ENCODE measurements around the gene STON2.

The STON2 gene

GRCh38 chr14:81367563-81367962 is 32.6 kb downstream of the STON2 start:
- DNase-seq, result no peak

GRCh38 chr14:81366884-81367283 is 33.2 kb downstream of the STON2 start:
- no peak for DNase-seq

DNA sequence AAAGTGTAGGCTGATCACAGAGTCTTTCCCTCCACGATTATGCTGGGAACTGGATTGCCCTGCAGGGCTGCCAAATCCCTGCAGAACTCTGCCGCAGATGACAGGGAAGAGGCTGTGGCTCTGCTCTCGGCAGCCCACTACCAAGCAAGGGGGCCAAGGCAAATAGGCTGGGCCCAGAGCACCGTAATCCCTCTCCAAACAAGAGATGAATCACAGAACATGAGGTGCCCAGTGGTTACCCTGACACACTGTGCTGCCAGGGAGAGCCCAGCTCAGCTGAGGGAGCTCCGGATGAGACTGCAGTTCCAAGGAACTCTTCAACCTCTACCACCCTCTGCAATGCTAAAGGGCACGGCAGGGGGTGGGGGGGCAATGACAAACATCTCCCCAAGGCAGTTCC is 33.9 kb downstream of the STON2 start:
- DNase-seq, result no peak

GRCh38 chr14:81363746-81364378 is 36.3 kb downstream of the STON2 start:
- DNase-seq, result no peak

GRCh38 chr14:81353691-81354323 is 46.3 kb downstream of the STON2 start:
- DNase-seq, result no peak

- DNase-seq, result no peak
These were observed 47.7 kb downstream of the STON2 start for GRCh38 chr14:81352413-81352812.

GRCh38 chr14:81351205-81351604 is 48.9 kb downstream of the STON2 start:
- no peak for DNase-seq

- DNase-seq, result no peak
These were observed 49.6 kb downstream of the STON2 start for GRCh38 chr14:81350344-81351130.

DNA sequence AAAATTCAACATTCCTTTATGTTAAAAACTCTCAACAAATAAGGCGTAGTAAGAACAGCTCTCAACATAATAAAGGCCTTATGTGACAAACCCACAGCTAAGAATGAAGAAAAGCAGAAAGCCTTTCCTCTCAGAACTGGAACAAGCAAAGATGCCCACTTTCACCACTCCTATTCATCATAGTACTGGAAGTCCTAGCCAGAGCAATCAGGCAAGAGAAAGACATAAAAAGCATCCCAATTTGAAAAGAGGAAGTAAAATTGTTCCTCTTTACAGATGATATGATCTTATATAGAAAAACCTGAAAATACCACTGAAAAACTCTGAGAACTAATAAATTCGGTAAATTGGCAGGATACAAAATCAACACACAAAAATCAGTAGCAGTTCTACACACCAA is 52.1 kb downstream of the STON2 start:
- peak; percentile 72 for DNase-seq

DNA sequence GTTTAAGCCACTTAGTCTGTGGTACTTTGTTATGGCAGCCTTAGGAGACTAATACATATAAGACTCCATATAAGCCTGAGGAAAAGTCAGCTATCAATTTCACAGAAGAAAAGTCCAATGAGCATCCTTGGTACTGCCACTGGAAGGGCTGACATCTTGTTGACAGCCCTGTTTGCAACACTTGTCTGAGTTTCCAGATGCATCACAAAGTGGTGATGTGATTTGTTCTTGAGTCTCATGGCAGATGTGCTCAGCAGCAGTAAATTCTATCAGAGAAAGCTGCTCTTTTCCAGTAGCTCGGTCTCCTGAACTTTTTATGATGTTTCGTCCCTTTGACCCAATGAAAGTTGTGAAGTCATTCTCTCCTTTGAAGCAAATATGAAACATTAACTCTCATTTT is 54.3 kb downstream of the STON2 start:
- DNase-seq, result no peak

GRCh38 chr14:81344481-81345160 is 55.5 kb downstream of the STON2 start:
- DNase-seq, result no peak

DNA sequence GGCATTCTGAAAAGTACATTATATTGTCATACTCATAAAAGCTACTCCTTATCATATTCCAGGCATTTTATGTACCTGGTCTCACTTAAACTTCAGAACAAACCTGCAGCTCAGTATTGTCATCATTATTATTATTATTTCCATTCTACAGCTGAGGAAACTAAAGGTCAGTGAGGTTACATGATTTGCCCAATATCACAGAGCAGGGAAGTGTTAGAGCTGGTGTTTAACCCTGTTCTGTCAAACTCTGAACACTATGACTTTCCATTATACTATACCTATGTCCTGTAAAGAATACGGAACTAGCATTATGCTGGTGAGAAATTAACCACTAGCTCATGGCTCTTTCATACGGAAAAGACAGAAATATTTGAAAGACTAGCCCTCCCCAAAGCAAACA is 56.4 kb downstream of the STON2 start:
- no peak for DNase-seq

DNA sequence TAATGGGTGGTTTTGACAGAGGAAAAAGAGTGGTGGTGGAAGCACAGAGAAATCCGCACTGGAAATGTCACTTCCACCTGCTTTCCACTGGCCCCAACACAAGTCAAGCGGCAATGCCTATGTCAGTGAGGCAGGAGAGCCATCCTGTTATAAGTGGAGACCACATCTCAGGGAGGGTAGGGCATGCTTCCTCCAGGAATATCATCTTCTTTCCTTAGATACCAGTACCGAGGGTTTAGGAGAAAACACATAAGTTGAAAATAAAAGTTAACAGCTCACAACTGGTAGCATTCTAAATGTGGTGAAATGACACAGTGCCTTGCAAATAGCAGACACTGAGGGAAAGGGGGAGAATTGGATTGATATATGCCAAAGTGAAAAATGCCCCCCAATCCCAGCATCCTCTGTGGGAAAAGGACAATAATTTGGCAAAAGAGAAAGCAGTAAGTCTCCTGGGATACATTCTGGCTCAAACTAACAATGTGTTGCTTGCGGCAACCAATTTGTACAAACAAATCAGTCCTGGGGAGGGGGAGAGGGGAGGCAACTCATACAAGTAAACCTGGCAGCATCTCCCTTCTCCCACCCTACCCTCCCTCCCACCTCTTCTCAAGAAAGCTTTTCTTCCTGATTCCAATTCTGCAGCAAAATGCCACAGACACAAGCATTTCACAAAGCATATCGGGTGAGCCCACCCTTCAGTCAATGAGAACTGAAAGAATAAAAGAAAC is 57.1 kb downstream of the STON2 start:
- no peak for DNase-seq

- no peak for DNase-seq
These were observed 58.3 kb downstream of the STON2 start for GRCh38 chr14:81341781-81342180.

- no peak for DNase-seq
These were observed 58.8 kb downstream of the STON2 start for GRCh38 chr14:81341370-81341769.

- DNase-seq, result no peak
These were observed 59.9 kb downstream of the STON2 start for GRCh38 chr14:81340201-81340600.

DNA sequence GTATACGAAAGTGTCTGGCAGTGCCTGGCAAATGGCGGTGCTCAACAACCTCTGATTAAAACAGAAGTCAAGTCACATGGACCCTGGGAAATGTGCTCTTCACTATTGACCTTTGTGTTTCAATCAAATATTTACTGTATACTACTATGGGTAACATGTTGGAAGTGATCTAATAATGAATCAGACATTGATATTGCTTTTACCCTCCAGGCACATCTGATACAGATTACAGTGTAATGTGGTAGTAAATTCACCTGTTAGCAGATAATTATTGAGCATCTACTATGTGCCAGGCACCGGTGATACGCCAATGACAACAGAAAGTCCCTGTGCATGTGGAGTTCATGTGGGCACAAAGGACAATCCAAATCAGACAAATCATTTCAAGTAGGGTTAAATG is 63.1 kb downstream of the STON2 start:
- no peak for DNase-seq

GRCh38 chr14:81336009-81336408 is 64.1 kb downstream of the STON2 start:
- DNase-seq, result no peak

DNA sequence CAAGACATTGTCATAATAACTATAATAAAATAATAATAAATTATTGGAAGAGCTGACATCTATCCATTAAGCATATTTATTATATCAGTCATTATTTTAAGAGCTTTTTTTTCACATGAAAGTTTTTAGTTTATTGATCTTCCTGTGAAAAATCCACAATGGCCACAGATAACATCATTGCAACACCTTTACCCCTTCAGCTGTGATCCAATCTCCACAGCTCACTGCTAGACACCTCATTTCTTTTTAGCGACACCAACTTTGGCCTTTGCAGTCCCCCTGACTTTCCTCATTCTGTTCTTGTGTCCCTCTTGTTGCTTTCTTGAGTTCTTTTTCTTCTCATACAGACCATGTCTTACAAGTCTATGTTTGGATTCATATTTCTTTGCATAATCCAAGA is 67.4 kb downstream of the STON2 start:
- no peak for DNase-seq

- no peak for DNase-seq
These were observed 68.7 kb downstream of the STON2 start for GRCh38 chr14:81331229-81332021.

DNA sequence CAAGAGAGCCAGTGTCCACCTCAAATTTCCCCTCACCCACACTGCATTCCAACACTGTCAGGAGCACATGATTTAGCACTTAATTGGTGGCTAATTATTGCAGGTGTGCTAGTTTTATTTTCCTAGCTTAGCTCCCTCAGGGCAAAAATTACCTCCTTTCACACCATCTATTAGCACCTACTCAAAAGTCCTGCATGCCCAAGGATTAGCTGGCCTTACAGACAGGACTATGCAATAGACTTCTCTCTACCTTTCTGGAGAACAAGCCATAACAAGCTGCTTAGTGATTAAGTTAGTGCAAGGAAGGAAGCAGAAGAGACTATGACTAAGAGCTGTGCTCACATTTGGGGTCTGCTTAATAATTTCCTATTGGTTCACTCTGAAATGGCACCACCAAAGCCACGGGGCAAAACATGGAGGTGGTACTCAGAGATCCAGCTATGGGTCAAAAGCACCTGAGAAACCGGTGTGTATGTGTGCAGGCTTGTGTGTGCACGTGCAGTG is 69.5 kb downstream of the STON2 start:
- no peak for DNase-seq
